Measurements from ENCODE around the gene LPP.
A peak's percentile ranks its signal among the peaks of the same experiment; 100 is the strongest.

Gene LPP

GRCh38 chr3:188720636-188721035, 566.7 kb downstream of the LPP start:
- DNase-seq: no peak

GRCh38 chr3:188721312-188721711, 567.4 kb downstream of the LPP start:
- no peak for DNase-seq

- no peak for DNase-seq
Measured at GRCh38 chr3:188721990-188722389, 568.0 kb downstream of the LPP start.

- DNase-seq: no peak
Measured at GRCh38 chr3:188722963-188723362, 569.0 kb downstream of the LPP start.

GRCh38 chr3:188727052-188727451, 573.1 kb downstream of the LPP start:
- DNase-seq: no peak

- no peak for DNase-seq
Measured at GRCh38 chr3:188728371-188728896, 574.5 kb downstream of the LPP start.

- DNase-seq: no peak
Measured at GRCh38 chr3:188729422-188729821, 575.5 kb downstream of the LPP start.

- peak in 2 of 14 donors; percentile 23 to 50 for DNase-seq
Measured at GRCh38 chr3:188734395-188734794, 580.4 kb downstream of the LPP start.

- DNase-seq: no peak
Measured at GRCh38 chr3:188739511-188739910, 585.6 kb downstream of the LPP start.

GRCh38 chr3:188740010-188740409, 586.1 kb downstream of the LPP start:
- DNase-seq: no peak

- DNase-seq: no peak
Measured at GRCh38 chr3:188742755-188743550, 589.0 kb downstream of the LPP start.

GRCh38 chr3:188744166-188744565, 590.2 kb downstream of the LPP start:
- DNase-seq: no peak

- DNase-seq: no peak
Measured at GRCh38 chr3:188745031-188745430, 591.1 kb downstream of the LPP start.

- DNase-seq: no peak
Measured at GRCh38 chr3:188746291-188746783, 592.4 kb downstream of the LPP start.

- DNase-seq: no peak
Measured at GRCh38 chr3:188747489-188747888, 593.5 kb downstream of the LPP start.

GRCh38 chr3:188749010-188749617, 595.2 kb downstream of the LPP start:
- DNase-seq: no peak

- no peak for DNase-seq
Measured at GRCh38 chr3:188749830-188750229, 595.9 kb downstream of the LPP start.

- DNase-seq: no peak
Measured at GRCh38 chr3:188750617-188751016, 596.7 kb downstream of the LPP start.

GRCh38 chr3:188752850-188753249, 598.9 kb downstream of the LPP start:
- DNase-seq: no peak

GRCh38 chr3:188754267-188754666, 600.3 kb downstream of the LPP start:
- no peak for DNase-seq

GRCh38 chr3:188756241-188756640, 602.3 kb downstream of the LPP start:
- no peak for DNase-seq

GRCh38 chr3:188759336-188760005, 605.5 kb downstream of the LPP start:
- no peak for DNase-seq

- DNase-seq: no peak
Measured at GRCh38 chr3:188760408-188760807, 606.5 kb downstream of the LPP start.
